ENCODE results near the gene P3H2.
A peak's percentile ranks its signal among the peaks of the same experiment; 100 is the strongest.
"Not testable (repeated sequence)": the region's sequence is repeated elsewhere in the genome, so short reads cannot be mapped to it uniquely, and the experiment has no call there.

The P3H2 gene

DNA sequence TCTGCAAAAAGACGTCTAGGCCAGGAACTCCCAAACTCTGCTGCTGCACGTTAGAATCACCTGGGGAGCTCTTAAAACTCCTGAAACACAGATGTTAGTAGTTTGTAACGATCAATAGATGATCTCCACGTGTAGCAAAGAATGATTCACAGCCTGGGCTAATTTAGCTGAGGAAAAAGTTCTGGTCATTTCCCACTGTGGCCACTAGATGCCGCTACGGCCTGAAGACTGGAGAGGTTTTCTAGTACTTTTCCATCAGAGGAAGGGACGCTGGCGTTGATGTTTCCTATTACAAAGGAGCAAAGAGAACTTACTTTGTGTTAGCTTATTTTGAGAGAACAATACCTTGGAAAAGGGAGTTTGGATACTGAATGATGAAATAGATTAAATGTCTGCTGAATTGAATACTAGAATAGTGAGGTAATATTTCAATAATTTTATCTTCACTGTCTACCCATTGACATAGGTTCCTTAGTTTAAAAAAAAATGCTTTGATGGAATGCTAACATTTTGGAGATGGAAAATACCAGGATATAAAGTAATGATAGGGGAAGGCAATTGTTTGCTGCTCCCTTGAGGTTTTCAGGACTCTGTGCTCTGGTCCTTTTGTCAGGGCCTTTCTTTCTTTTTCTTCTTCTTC is 159.1 kb downstream of the P3H2 start:
- H3K4me1 ChIP-seq (ENCODE audit: control insufficient read depth in 1 of 2, insufficient read depth in 1 of 2, low read depth in 1 of 2, low read length in 1 of 2), result no peaks in the 10 kb centered on the region
- no peaks in the 10 kb centered on the region for H3K27me3 ChIP-seq
- H3K27ac ChIP-seq, result no peak overlapping the region
- no peaks in the 10 kb centered on the region for H3K9me3 ChIP-seq
- TF ChIP-seq, protein P1, sequence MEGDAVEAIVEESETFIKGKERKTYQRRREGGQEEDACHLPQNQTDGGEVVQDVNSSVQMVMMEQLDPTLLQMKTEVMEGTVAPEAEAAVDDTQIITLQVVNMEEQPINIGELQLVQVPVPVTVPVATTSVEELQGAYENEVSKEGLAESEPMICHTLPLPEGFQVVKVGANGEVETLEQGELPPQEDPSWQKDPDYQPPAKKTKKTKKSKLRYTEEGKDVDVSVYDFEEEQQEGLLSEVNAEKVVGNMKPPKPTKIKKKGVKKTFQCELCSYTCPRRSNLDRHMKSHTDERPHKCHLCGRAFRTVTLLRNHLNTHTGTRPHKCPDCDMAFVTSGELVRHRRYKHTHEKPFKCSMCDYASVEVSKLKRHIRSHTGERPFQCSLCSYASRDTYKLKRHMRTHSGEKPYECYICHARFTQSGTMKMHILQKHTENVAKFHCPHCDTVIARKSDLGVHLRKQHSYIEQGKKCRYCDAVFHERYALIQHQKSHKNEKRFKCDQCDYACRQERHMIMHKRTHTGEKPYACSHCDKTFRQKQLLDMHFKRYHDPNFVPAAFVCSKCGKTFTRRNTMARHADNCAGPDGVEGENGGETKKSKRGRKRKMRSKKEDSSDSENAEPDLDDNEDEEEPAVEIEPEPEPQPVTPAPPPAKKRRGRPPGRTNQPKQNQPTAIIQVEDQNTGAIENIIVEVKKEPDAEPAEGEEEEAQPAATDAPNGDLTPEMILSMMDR (IDR thresholded peaks at IDR 0.05), result peak; percentile 68
- no peaks in the 10 kb centered on the region for H3K36me3 ChIP-seq
- no peak overlapping the region for H3K4me3 ChIP-seq (ENCODE audit: low read depth in 1 of 2, low read length in 1 of 2)

DNA sequence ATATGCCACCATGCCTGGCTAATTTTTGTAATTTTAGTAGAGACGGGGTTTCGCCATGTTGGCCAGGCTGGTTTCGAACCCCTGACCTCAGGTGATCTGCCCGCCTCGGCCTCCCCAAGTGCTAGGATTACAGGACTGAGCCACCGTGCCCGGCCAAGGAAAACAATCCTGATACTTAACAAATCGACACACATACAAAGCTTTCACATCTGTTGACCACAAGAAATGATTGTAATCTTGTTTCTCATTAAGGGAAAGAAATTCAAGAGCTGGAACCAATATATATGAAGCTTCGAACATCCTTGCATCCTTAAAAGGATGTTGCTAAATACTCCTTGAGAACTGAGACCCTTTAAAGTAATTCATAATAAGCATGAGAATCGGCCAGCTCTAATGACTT is 159.6 kb downstream of the P3H2 start:
- H3K36me3 ChIP-seq; H3K27ac ChIP-seq; H3K4me3 ChIP-seq (ENCODE audit: low read depth in 1 of 2, low read length in 1 of 2); H3K9me3 ChIP-seq; H3K27me3 ChIP-seq; H3K4me1 ChIP-seq (ENCODE audit: control insufficient read depth in 1 of 2, insufficient read depth in 1 of 2, low read depth in 1 of 2, low read length in 1 of 2): not testable (repeated sequence)

DNA sequence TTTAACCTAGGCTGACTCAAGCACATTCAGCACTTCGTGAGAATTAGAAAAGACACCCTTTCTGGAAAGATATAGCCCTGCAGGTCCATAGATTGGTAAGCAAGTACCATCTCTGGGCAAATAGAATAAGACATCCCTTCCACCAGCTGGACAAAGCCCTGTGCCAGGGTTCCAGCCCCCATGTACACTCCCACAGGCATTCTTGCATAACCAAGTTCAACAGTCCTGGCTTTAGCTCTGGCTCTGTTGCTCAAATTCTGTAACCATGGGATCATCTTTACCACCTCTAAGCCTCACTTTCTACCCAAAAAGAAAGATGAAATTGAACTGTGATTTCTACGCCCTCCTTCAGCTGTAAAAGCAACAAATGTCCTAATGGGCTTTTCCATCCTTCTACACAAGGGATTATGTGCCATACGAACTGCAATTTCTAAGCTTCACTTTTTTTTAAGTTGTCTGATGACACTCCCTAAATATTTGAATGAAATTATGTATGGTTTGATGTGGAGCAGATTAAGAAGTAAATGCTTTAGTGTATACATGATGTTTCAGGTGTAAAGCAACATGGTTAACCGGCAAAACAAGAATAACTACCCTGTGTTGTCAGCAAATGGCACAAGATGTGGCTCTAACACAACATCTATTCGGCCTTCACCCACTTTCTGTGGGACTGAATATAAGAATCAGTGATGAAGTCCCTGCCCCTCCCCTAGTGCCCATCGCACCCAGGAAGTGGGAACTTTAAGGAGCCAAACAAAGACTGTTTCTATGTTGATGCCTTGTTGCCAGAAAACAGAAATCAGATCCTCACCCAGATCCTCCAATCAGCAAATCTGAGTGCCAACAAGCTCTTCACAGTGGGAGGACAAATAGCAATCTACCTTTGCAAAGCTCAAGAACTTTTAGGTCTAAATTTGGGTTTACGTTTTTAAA is 165.7 kb downstream of the P3H2 start:
- TF ChIP-seq, protein P1 (IDR thresholded peaks at IDR 0.05), result no peak
- H3K27ac ChIP-seq, result no peak overlapping the region
- no peaks in the 10 kb centered on the region for H3K9me3 ChIP-seq
- no peaks in the 10 kb centered on the region for H3K4me1 ChIP-seq (ENCODE audit: control insufficient read depth in 1 of 2, insufficient read depth in 1 of 2, low read depth in 1 of 2, low read length in 1 of 2)
- no peak overlapping the region for H3K4me3 ChIP-seq (ENCODE audit: low read depth in 1 of 2, low read length in 1 of 2)
- H3K36me3 ChIP-seq, result no peaks in the 10 kb centered on the region
- H3K27me3 ChIP-seq, result peaks cover 8% of the 10 kb centered on the region

DNA sequence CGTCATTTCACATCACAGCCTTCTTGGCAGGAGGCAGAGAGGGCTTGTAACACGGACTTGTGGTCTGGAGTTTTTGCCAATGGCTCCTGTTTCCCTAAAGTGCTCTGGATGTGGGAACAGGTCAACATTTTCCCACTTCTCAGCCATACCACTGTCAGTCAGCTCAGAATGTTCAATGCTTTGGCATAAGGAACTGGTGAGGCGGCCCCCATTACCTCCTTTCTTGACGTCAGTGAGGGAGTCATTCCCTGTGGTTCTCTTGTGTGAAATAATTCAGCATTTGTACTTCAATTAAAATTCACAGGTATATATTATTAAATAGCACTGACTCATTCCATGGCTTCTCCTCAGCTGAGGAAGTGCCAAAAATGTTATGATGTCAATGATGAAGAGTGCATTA is 167.1 kb downstream of the P3H2 start:
- Histone ChIP-seq H3K9me3 (no peaks in the 10 kb centered on the region), H3K36me3 (no peaks in the 10 kb centered on the region), H3K4me1 (ENCODE audit: control insufficient read depth in 1 of 2, insufficient read depth in 1 of 2, low read depth in 1 of 2, low read length in 1 of 2) (no peaks in the 10 kb centered on the region), H3K27me3 (peaks cover 8% of the 10 kb centered on the region), H3K27ac (no peak overlapping the region), H3K4me3 (ENCODE audit: low read depth in 1 of 2, low read length in 1 of 2) (no peak overlapping the region)
- TF ChIP-seq, protein P1 (IDR thresholded peaks at IDR 0.05), result no peak

DNA sequence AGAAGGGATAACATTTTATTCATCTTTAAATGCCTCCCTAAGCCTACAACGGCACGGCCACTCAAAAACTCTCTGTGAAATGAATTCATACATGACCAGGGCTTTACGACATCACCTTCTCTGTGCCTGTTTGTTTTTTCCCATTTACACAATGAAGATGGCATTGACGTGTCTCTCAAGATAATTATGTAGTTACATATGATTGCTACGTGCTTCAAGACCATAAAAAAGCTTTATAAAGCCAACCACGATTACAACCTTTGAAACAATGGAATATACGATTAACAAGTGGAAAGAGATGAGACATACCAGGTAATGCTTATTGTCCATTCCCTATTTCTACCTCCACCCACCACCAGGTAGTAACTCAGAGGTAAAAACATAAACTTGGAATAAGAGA is 168.4 kb downstream of the P3H2 start:
- no peaks in the 10 kb centered on the region for H3K9me3 ChIP-seq
- peaks cover 8% of the 10 kb centered on the region for H3K27me3 ChIP-seq
- H3K36me3 ChIP-seq, result no peaks in the 10 kb centered on the region
- H3K4me1 ChIP-seq (ENCODE audit: control insufficient read depth in 1 of 2, insufficient read depth in 1 of 2, low read depth in 1 of 2, low read length in 1 of 2), result no peaks in the 10 kb centered on the region
- H3K27ac ChIP-seq, result no peak overlapping the region
- TF ChIP-seq, protein P1 (IDR thresholded peaks at IDR 0.05), result no peak
- no peak overlapping the region for H3K4me3 ChIP-seq (ENCODE audit: low read depth in 1 of 2, low read length in 1 of 2)

DNA sequence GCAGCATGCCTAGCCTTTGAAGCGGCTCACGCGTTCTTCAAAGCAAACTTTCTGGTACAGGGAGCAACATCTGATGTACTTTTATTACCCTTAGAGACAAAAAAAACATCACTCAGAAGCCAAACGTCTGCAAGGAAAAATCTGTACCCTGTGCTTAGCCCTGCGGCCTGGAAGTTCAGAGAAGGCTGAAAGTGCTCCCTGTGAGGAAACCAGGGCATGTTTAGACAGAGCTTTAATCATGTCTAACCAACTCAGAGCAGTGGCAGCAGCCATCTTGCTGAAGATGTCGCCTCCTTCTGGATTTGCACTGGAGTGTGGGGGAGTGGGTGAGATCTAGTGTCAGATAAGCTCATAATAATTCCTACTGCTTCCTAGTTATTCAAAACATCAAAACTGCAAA is 170.4 kb downstream of the P3H2 start:
- TF ChIP-seq, protein P1 (IDR thresholded peaks at IDR 0.05), result no peak
- Histone ChIP-seq H3K27ac (no peak overlapping the region), H3K4me1 (ENCODE audit: control insufficient read depth in 1 of 2, insufficient read depth in 1 of 2, low read depth in 1 of 2, low read length in 1 of 2) (no peaks in the 10 kb centered on the region), H3K4me3 (ENCODE audit: low read depth in 1 of 2, low read length in 1 of 2) (no peak overlapping the region), H3K9me3 (no peaks in the 10 kb centered on the region), H3K27me3 (peaks cover 8% of the 10 kb centered on the region), H3K36me3 (no peaks in the 10 kb centered on the region)

All from neutrophil (primary cell).